Natural killer cell treated with Interleukin-12 subunit alpha and Interleukin-12 subunit beta and Interleukin-15 and Interleukin-18, amount 100 ng/mL, for 72 hours (primary cell): ENCODE measurements around the gene AK9. TPM values are rescaled to one million over a fixed set of nuclear protein-coding genes. Genes with fewer than 3 reads are reported as not detected.
"Not testable (repeated sequence)": the region's sequence is repeated elsewhere in the genome, so short reads cannot be mapped to it uniquely, and the experiment has no call there.

ENCODE experiments used
- ATAC-seq, 2 donors: fragments of 150-1000 bp; cut with Tn5 transposase in 1 of 2; sonication (Bioruptor Pico), chemical (Tn5 transposase) in 1 of 2; 2 replicates each; pipeline ENCODE4 v1.10.0; 2021
- DNase-seq: peaks from one replicate; pipeline ENCODE4 v3.0.0; 2022; ENCODE audit warnings: low spot score
- H3K27ac Mint-ChIP-seq, 2 donors: 1 replicate in 1 of 2; 2 replicates in 1 of 2; pipeline ENCODE4 v1.8.0; 2022; ENCODE audit warnings: mixed read lengths in 2 of 2, mild to moderate bottlenecking in 1 of 2, moderate library complexity in 1 of 2
- H3K27me3 Mint-ChIP-seq, 2 donors: 1 replicate in 1 of 2; 2 replicates in 1 of 2; pipeline ENCODE4 v1.8.0; 2022; ENCODE audit warnings: mixed read lengths in 2 of 2
- H3K36me3 Mint-ChIP-seq: one replicate; pipeline ENCODE4 v1.8.0; 2022; ENCODE audit warnings: mixed read lengths
- H3K4me1 Mint-ChIP-seq, 2 donors: 1 replicate in 1 of 2; 2 replicates in 1 of 2; pipeline ENCODE4 v1.8.0; 2022; ENCODE audit warnings: low read depth in 2 of 2, mixed read lengths in 2 of 2, mild to moderate bottlenecking in 1 of 2
- H3K4me3 Mint-ChIP-seq: one replicate; pipeline ENCODE4 v1.8.0; 2022; ENCODE audit warnings: mixed read lengths
- H3K9me3 Mint-ChIP-seq: 2 replicates; pipeline ENCODE4 v1.8.0; 2022; ENCODE audit warnings: mixed read lengths
- total RNA-seq, 2 donors: library from RNA; stranded (reverse); gene quantifications; one replicate each; pipeline ENCODE4 v1.2.3, GENCODE V29; 2022

The AK9 gene
- total RNA-seq, 2 donors from 2014 or later, result 7.3 to 8.4 TPM

DNA sequence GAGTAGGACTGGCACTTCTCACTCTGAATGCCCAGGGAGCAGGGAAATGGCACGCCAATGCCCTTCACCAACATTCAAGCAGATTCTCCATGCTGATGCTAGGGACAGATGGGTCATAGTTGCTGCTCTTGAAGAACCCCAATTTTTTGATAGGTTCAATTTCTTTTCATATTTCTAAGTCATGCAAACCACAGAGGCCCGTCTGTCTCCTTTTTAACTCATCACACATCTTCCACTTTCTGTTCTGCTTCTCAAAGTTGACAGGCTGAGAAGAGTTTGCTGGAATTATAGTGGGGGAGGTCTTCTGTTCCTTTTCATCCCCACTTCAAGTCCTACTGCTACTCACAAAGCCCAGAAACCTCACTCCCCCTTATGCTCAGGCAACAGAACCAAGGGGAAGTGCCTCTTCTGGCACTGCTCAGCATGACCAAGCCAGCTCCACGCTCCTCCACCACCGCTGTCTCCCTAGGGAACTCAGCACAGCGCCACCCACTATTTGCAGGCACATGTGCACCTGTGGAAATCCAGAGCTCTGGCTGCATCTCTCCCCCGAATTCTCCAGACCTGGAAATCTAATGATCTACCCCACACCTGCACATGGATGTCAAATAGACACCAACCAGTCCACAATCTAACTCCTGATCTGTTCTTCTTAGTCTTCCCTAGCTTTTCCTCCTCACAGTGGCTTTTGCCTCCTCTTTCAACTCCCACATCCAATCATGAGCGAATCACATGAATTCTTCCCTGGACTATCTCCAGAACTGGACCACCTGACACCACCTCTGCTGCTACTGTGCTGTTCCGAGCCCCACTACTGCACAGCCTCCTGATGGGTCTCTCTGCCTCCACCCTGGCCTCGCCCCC lies 218.6 kb downstream of the AK9 start:
- H3K9me3 Mint-ChIP-seq, result no peaks in the 10 kb centered on the region
- H3K4me1 Mint-ChIP-seq, result peaks cover 39 to 44% of the 10 kb centered on the region in 2 donors
- DNase-seq (no peak), ATAC-seq (no peak)
- peaks cover 45% of the 10 kb centered on the region for H3K36me3 Mint-ChIP-seq
- no peak overlapping the region for H3K27ac Mint-ChIP-seq
- H3K27me3 Mint-ChIP-seq, result no peaks in the 10 kb centered on the region
- H3K4me3 Mint-ChIP-seq, result peak overlapping the region; percentile 28

DNA sequence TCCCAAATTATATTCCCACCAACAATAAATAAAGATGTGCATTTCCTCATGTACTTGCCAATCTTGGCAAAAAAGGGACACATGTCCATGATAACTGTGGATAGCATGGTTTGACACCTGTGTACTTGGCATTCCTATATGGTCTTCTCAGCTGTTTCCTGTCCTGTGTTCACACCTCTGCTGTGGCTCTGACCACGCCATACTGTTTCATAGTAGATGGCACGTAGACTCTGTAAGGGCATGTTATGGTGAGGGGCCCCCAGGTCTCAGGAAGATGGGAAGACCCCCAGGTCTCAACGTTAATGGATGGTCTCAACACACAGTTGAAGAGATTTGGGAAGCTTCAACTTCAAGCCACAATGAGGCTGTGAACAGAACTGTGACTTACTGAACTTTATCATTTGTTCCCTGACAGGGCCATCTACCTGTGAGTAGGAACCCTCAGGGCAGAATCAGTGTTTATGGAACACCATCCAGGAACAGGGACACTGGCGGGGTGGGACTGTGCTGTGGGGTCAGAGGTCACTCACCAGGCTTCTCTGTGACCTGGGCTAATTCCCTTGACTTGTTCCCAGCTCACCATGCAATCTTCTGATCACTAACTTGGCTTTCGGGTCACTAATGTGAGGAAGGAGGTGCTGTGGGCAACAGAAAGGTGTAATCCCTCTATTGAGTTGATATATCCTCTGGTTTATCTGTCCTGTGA lies 219.7 kb downstream of the AK9 start:
- no peaks in the 10 kb centered on the region for H3K27me3 Mint-ChIP-seq
- DNase-seq (no peak), ATAC-seq (peak in 1 of 2 donors; percentile 54)
- H3K9me3 Mint-ChIP-seq, result no peaks in the 10 kb centered on the region
- no peak overlapping the region for H3K4me3 Mint-ChIP-seq
- peaks cover 46% of the 10 kb centered on the region for H3K36me3 Mint-ChIP-seq
- H3K4me1 Mint-ChIP-seq, result peaks cover 38 to 43% of the 10 kb centered on the region in 2 donors
- H3K27ac Mint-ChIP-seq, result peak overlapping the region in 1 of 2 donors; percentile 36

DNA sequence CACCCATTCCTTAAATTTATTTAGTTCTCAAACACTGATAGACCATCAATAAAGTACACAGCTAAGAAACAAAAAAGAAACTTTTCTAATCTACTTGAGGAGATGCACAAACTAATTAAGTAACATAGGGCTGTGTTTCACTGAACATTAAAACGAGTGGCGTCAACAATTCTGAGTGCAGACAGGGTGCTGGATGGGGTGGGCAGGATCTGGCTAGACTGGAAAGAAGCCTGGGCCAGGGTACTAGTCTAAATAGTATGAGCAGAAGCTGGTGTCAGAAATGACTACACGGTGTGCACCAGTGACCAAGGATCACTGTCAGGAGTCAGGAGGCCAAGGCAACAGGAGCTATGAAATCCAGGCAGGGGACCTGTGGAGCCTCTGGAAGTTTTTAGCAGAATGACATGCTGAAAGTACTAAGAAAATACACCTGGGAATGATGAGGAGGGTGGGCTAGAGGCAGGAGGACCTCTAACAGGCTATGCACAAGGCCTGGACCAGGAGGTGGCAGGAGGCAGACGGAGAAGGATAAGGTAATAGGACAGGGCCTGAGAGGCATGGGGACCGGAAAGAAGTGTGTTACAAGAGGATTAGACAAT lies 221.3 kb downstream of the AK9 start:
- no peak overlapping the region for H3K27ac Mint-ChIP-seq
- H3K27me3 Mint-ChIP-seq, result no peaks in the 10 kb centered on the region
- no peaks in the 10 kb centered on the region for H3K9me3 Mint-ChIP-seq
- ATAC-seq, result no peak
- H3K4me3 Mint-ChIP-seq, result no peak overlapping the region
- peaks cover 38% of the 10 kb centered on the region in 2 donors for H3K4me1 Mint-ChIP-seq
- no peak for DNase-seq
- peaks cover 46% of the 10 kb centered on the region for H3K36me3 Mint-ChIP-seq

DNA sequence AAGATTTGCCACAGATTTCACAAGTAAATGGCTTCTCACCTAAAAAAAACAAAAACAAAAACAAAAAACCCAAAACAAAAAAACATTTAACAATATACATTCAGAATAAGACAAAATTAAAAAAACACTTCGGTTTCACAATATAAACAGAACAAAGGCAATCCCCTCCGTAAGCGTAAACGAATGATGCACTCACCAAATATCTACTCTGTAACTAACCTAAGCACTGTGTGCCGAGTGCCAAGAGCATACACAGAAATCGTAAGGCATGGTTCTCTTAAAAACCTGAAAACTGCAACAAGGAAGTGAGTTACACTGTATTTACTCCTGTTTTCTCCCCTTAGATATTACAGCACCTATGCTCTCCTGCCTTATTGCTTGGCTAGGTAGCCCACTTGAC lies 223.3 kb downstream of the AK9 start:
- H3K27me3 Mint-ChIP-seq, result no peaks in the 10 kb centered on the region
- H3K27ac Mint-ChIP-seq, result no peak overlapping the region
- peaks cover 42% of the 10 kb centered on the region for H3K36me3 Mint-ChIP-seq
- ATAC-seq (no peak), DNase-seq (no peak)
- no peaks in the 10 kb centered on the region for H3K9me3 Mint-ChIP-seq
- H3K4me3 Mint-ChIP-seq, result no peak overlapping the region
- peaks cover 29 to 30% of the 10 kb centered on the region in 2 donors for H3K4me1 Mint-ChIP-seq

DNA sequence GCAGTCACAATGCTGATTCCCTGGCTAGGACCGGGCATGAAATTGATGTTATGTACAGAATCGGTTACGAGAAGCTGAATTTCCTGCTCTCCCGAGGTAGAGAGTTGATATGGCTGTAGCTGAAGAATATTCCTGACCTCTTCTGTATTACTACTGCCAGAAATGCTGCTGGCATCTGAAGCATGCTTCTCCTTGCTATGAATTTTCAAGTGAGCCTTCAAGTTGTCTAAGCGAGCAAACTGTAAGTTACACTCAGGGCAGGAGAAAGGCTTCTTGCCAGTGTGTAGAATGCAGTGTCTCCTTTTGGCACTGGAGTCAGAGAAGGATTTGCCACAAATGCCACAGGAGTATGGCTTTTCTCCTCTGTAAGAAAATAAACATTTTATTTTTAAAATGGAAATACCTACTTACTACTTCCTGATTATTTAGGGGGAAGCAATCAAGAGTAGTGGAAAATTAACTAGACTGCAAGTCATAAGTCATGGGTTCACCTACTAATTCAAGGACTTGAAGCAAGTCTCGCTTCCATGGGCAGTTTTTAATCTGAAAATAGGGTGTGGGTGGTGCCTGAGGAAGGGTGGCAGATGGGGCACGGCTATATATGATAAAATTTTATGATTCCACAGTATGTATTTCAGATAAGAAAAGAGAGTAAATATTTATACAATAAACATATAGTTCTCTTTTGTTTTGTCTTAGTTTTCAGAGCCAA lies 224.6 kb downstream of the AK9 start:
- Mint-ChIP-seq H3K4me1 (peaks cover 16 to 18% of the 10 kb centered on the region in 2 donors), H3K4me3 (no peak overlapping the region), H3K36me3 (peaks cover 45% of the 10 kb centered on the region), H3K27ac (no peak overlapping the region), H3K9me3 (no peaks in the 10 kb centered on the region), H3K27me3 (no peaks in the 10 kb centered on the region)
- ATAC-seq (no peak), DNase-seq (no peak)

DNA sequence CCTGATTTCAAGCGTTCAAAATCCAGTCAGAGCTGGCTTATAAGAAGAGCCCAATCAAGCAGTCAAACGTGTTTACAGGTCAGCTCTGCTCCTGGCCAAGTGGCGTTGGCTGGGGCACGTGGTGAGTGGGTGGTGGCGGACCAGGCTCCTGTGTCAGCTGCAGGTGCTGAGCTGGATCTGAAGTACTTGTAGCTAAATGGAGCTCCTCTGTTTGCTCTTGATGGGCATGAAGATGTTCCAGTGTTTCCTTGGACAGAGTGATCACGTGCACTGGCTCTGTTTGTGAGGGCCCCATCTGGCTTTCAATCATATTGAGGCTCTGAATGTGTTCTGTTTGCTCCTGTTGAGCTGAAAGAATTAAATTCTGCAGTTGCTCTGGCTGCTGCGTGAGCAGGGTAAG lies 225.2 kb downstream of the AK9 start:
- no peak overlapping the region for H3K4me3 Mint-ChIP-seq
- DNase-seq, result no peak
- peaks cover 40% of the 10 kb centered on the region for H3K36me3 Mint-ChIP-seq
- no peaks in the 10 kb centered on the region for H3K27me3 Mint-ChIP-seq
- H3K27ac Mint-ChIP-seq, result no peak overlapping the region
- ATAC-seq, result no peak
- H3K4me1 Mint-ChIP-seq, result peaks cover 11 to 12% of the 10 kb centered on the region in 2 donors
- no peaks in the 10 kb centered on the region for H3K9me3 Mint-ChIP-seq

DNA sequence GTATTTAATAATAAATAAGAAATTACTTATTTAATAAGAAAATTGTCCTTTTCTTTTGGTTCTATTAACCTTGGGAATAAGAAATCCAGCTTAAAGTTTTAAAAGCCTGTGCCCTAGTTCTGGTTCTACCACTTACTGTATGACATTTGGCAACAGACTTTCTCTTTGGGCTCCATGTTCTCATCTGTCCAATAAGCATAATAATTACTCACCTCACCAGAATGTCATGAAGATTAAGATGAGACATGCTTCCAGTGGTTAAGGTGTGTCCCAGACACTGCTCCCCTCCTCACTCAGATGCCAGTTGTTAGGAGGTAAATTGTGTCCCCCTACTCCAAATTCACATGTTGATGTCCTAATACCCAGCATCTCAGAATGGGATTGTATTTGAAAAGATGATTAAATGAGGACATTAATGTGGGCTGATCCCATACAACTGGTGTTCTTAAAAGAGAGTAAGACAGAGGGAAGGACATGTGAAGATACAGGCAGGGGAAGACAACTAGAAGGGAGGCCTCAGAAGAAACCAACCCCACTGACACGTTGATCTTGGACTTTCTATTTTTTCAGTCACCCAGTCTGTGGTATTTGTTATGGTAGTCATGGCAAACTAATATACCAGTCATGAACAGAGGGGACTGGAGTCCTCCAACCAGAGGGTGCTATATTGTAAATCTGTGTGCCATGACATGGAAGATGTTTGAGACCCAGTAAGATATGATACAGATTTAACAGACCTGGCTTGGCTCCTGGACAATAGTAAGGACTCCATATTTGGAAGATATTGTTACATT lies 229.1 kb downstream of the AK9 start:
- Mint-ChIP-seq H3K27ac (no peak overlapping the region), H3K4me1 (peaks cover 17 to 22% of the 10 kb centered on the region in 2 donors), H3K27me3 (peaks cover 0 to 4% of the 10 kb centered on the region in 2 donors), H3K4me3 (no peak overlapping the region), H3K9me3 (no peaks in the 10 kb centered on the region), H3K36me3 (peaks cover 21% of the 10 kb centered on the region)
- DNase-seq, result no peak
- ATAC-seq, result no peak

DNA sequence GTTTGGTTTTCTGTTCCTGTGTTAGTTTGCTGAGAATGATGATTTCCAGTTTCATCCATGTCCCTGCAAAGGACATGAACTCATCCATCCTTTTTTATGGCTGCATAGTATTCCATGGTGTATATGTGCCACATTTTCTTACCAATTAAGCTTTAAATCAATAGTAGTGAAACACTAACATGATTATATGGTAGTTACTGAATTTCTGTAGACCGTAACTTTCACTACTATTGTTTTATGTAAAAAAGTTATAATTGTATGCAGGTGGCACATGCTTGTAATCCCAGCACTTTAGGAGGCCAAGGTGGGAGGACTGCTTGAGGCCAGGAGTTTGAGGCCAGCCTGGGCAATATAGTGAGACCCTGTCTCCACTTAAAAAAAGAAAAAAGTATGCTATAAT lies 229.8 kb downstream of the AK9 start:
- not testable (repeated sequence) for ATAC-seq, DNase-seq, H3K27ac Mint-ChIP-seq, H3K27me3 Mint-ChIP-seq, H3K4me3 Mint-ChIP-seq, H3K9me3 Mint-ChIP-seq
- Mint-ChIP-seq H3K36me3 (peaks cover 21% of the 10 kb centered on the region), H3K4me1 (peaks cover 17 to 25% of the 10 kb centered on the region in 2 donors)

DNA sequence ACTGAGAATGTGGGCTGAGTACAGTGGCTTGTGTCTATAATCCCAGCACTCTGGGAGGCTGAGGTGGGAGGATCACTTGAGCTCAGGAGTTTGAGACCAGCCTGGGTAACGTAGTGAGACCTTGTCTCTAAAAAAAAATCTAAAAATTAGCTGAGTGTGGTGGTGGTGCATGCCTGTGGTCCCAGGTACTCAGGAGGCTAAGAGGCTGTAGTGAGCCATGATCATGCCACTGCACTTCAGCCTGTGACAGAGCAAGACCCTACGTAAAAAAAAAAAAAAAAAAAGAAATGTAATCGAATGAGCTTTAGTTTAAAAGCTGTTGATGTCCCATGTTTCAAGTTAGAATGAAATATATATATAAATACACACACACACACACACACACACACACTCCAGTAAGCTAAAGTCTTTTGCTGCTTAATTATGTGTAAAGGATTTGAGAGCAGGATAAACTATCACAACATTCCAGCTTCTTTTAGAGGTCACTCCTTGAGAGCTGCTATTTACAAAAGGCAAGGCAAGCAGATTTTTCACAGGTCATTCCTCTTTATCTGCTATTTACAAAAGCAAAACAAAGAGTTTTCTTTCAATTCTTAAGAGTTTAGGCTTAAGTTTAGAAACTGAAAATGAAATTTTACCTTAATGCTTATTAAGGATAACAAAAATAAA lies 230.7 kb downstream of the AK9 start:
- Mint-ChIP-seq H3K36me3 (peaks cover 16% of the 10 kb centered on the region), H3K9me3 (no peaks in the 10 kb centered on the region), H3K27ac (no peak overlapping the region), H3K4me1 (peaks cover 17 to 25% of the 10 kb centered on the region in 2 donors), H3K27me3 (peaks cover 0 to 4% of the 10 kb centered on the region in 2 donors), H3K4me3 (no peak overlapping the region)
- ATAC-seq (no peak), DNase-seq (no peak)

DNA sequence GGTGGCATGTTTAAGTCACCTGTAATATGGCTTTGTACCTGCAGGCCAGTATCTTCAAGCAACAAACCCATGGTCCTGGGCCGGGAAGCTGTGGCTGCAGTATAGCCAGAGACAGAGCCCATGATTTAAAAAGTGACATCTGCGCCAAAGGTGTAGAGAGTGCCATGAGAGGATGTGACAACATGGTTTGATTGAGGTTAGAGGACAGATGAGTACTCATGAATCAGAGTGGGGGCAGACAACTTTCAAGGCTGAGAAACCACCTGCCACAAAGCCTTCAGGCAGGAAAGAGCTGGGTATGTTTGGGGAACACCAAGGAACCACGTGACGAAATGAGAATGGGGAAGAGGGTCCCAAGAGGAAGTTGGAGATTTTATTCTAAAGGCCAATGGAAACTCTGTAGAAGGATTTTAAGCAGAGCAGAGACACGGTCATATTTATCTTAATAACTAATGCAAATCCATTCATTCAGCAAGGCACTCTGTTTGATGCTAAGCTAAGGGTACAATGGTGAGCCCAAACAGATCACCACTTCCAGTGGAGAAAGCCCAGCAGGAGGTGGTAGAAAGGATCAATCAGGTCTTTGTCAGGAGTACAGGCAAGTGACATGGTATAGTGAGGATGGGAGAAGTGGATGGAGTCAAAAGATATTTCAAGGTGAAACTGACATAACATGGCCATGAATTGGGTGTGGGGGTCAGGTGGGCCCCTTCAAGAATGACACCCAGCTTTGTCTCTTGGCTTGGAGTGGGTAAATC lies 232.0 kb downstream of the AK9 start:
- H3K4me3 Mint-ChIP-seq, result peak overlapping the region; percentile 2
- H3K4me1 Mint-ChIP-seq, result peaks cover 26 to 36% of the 10 kb centered on the region in 2 donors

DNA sequence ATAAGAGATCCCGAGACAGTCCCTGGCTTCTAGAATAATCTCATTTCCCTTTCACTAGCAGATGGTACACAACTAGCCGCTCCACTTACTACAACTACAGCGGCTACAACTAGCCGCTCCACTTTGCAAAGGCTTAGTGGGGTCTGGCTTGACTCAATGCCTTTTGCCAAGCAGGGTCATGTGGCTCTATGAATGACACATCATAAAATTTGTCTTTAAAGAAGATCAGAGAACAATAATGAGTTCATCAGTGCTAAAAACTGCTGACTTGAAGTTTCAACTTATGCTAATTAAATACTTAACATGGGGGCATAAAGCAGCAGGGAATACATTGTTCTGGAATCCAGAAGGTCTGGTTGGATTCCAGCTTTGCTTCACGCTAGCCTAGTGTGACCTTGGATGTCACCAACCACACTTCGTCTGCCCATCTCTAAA lies 233.4 kb downstream of the AK9 start:
- peaks cover 28 to 38% of the 10 kb centered on the region in 2 donors for H3K4me1 Mint-ChIP-seq
- no peak for ATAC-seq
- no peak for DNase-seq
- no peak overlapping the region for H3K27ac Mint-ChIP-seq
- H3K9me3 Mint-ChIP-seq, result no peaks in the 10 kb centered on the region
- no peak overlapping the region for H3K4me3 Mint-ChIP-seq
- H3K36me3 Mint-ChIP-seq, result peaks cover 7% of the 10 kb centered on the region
- H3K27me3 Mint-ChIP-seq, result peaks cover 0 to 4% of the 10 kb centered on the region in 2 donors

More for the DNA sequence above, 232.0 kb downstream of the AK9 start:
- ATAC-seq (peak; percentile 64 to 77), DNase-seq (no peak)
- H3K36me3 Mint-ChIP-seq, result peaks cover 7% of the 10 kb centered on the region
- H3K9me3 Mint-ChIP-seq, result no peaks in the 10 kb centered on the region
- H3K27me3 Mint-ChIP-seq, result peaks cover 0 to 4% of the 10 kb centered on the region in 2 donors
- H3K27ac Mint-ChIP-seq, result peak overlapping the region in 1 of 2 donors; percentile 6
